ENCODE data around the gene NPAS2.

Gene NPAS2

DNA sequence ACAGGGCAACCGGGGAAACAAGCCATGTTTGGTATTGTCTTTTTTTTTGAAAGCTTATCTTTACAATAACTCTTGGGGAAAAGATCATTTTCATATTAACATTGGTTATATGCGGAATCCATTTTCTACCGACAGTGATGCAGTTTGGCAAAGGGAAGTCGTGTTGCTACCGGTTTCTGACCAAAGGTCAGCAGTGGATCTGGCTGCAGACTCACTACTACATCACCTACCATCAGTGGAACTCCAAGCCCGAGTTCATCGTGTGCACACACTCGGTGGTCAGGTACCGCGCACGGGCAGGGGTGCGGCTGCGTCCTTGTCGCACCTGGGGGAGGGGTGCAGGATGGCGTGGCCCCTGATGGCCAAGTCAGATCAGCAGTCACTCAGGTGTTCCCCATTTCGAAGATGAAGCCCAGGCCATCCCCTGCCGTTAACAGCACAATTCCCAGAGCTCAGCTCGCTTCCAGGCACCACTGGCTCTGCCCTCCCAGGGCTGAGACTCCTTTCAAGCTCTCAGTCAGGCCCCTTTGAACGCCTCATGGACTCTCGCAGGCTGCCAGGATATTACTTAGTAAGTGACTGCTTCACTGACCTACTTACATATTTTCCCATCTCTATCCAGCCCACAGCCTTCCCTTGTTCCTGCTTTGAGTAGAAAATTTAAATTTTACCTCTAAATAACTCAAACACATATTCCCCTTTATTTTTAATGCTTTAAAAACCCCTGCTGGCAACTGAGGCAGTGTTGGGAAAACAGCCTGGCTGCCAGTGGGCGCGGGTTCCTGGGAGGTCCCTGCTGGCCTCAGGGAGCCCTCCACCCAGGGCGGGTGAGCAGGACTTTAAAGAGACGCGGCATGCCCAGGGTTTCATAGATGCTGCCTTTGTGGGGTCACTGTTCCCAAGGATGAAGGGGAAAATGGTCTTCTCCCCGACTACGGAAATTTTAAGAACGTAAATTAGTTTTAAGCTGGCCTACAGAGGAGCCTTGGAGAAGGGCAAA lies 148.5 kb downstream of the NPAS2 start:
- DNase-seq (ENCODE audit: low read depth in 2 of 2), result no peak

DNA sequence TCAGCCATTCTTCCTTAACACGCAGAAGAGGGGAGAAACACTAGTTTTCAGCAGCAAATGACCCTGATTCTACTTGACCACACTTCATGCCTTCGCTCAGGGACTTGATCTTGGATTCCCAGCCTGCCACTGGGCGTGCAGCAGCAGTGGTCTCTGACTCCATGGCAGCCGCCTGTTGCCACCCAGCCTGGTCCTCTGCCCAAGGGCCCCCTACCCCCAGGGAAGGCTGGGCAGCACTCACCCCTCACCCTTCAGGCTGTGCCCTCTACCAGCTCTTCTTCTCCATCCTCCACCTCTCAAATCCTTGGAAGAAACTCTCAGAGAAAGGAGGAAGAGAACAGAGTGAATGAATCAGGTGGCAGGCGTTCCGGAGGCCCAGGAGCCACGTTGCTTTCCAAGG lies 150.1 kb downstream of the NPAS2 start:
- no peak for DNase-seq (ENCODE audit: low read depth in 2 of 2)

DNA sequence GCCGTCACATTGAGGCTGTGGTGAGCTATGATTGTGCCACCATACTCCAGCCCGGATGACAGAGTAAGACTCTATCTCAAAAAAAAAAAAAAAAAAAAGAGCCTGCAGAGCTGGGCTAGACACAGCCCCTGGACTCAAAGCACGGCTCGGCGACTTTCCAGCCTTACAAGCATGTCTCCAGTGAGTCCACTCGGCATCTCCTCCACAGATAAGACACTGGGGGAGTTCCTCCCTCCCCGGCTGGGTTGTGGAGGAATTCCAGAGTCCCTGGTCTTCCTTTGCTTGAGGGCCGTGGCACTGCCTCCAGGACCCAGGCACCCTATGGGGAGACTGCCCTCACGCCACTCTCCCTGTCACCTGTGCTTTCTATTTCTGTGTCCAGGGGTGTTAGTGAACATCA lies 151.3 kb downstream of the NPAS2 start:
- DNase-seq (ENCODE audit: low read depth in 2 of 2), result no peak

DNA sequence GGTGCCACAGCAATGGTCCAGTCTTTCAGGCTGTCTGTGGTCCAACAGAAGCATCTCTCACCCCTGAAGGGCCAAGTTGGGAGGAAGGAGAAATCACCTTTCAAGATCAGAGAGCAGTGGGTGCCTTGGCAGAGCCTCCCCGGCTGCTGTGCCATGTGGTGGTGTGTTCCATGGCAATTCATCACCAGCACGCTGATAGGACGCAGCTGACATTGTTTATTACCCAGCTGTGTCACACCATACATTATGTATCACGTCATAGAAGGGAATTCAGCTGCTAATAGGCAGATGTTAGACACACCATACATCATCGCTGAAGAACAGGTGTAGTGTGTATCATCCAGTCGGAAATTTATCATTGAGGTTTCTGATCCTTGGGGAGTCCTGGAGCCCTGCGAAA lies 152.5 kb downstream of the NPAS2 start:
- no peak for DNase-seq (ENCODE audit: low read depth in 2 of 2)

DNA sequence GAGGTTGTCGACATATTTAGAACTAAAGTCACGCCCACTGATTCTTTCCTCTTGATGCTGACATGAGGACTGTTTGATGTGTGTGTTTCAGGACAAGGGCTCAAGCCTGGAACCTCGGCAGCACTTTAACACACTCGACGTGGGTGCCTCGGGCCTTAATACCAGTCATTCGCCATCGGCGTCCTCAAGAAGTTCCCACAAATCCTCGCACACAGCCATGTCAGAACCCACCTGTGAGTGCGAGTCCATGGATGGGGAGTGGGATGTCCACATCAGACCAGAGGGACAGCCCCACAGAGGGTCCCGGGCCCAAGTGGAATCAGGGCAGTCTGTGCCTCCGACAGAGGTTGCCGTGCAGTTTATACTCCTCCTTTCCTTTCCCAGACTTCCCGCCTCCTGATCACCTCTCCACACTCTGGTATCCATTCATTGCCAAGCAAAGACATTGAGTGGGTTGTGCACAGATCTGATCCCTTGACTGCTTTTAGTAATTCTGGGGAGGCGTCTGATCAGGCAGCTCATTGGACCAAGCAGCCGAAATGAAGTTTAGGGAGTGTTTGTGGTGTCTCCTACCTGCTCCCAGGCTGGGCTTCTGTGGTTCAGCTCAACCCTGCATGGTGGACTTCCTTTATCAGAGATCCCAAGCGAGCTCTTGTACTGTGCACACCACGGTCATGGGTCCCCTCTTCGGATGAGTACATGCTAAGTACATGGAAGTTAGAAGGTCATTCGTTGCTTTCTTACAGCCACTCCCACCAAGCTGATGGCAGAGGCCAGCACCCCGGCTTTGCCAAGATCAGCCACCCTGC lies 155.0 kb downstream of the NPAS2 start:
- no peak for DNase-seq (ENCODE audit: low read depth in 2 of 2)

DNA sequence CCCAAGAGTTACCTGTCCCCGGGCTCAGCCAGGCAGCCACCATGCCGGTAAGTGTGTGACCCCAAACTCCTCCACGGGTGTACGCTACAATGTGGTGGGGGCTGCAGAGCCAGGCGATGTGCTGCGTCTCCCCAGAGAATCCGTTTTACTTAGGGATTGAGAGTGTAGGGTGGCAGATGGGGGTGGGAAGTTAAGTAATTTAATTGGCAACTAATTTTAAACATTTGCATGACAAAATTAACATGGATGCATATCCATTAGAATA lies 155.5 kb downstream of the NPAS2 start:
- no peak for DNase-seq (ENCODE audit: low read depth in 2 of 2)

DNA sequence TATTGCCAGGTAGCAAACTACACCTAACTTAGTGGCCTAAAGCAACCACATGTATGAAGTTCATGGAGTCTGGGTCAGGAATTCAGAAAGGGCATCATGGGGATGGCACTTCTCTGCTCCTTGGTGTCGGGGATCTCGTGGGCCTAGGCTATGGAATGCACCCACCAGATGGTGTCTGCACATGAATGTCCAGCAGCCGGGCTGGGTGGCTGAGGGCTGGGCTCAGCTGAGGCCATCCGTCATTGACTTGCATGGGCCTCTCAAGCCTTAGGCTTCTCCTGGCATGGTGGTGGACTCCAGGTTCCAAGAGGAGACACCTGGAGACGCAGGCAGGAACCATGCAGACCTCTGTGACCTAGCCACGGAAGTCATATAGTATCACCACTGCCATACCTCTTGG lies 156.1 kb downstream of the NPAS2 start:
- no peak for DNase-seq (ENCODE audit: low read depth in 2 of 2)

DNA sequence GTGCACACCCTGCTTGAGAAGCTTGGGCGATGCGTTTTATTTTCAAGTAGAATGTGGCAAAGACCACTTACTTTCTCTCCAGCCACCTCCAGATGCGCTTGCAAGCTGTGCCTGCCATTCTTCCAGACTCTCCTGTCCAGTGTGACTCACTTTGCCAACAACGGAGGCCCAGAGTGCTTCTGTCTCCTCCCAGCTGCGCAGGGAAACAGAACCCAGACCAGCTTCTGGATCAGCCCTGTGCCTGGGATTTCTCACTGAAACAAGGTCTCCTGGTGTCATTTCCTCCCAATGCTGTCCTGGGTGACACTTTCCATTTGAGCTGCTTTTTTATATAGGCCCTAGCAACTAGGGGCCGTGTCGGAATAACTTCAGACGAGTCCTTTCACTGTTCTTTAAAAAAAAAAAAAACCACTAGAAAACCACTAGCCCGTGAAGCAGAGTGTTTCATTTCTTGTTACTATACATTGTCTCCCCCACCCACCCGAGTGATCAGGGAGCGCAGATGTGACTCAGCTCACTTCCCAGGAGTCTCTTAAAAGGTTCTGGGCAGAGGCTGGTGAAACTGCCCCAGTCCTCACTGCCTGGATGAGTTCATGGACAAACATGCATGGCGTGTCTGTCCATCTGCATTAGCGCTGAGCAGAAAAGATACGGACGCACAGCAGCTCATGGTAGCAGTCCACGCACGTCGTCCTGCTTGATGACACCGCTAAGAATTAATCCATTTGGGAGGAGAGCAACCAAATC lies 156.9 kb downstream of the NPAS2 start:
- no peak for DNase-seq (ENCODE audit: low read depth in 2 of 2)

DNA sequence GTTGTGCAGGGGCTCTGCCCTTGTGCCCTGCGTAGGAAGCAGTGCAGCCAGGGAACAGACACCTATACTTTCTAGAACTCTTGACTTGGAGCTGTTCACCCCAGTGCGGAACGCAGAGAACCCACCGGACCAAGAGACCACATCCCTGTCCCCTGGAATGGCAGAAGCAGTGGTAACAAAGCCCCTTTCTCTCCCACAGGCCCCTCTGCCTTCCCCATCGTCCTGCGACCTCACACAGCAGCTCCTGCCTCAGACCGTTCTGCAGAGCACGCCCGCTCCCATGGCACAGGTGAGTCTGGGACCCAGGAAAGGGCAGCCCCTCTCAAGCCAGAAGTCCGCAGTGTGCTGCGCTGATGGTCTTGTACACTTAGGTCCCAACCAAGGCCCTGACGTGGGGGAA lies 157.6 kb downstream of the NPAS2 start:
- no peak for DNase-seq (ENCODE audit: low read depth in 2 of 2)

DNA sequence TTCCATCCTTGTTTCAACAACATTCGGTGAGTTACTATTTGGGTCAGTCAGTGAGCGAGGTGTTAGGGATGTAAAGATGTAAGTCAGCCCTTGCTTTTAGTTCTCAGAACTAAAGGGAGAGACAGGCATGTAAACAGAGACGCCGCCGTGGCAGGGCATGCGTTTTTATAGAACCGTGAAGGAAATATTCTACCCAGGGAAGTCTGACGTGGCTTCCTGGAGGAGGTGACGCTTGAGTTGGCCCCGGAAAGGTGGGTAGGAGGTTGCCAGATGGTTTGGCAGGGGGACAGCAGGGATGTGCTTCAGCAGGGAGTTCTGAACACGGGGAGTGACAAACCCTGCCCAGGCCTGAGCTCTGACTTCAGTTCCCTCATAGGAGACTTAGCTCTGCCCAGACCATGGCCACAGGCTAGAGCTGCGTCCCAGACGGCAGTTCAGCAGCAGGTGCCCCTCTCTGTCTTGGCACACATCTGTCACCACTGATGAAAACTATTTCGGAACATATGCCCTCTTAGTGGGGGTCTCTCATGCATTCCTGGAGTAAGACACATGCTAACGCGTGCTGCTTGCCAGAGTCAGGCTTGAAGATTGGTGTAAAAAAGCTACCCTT lies 158.7 kb downstream of the NPAS2 start:
- DNase-seq (ENCODE audit: low read depth in 2 of 2), result no peak

DNA sequence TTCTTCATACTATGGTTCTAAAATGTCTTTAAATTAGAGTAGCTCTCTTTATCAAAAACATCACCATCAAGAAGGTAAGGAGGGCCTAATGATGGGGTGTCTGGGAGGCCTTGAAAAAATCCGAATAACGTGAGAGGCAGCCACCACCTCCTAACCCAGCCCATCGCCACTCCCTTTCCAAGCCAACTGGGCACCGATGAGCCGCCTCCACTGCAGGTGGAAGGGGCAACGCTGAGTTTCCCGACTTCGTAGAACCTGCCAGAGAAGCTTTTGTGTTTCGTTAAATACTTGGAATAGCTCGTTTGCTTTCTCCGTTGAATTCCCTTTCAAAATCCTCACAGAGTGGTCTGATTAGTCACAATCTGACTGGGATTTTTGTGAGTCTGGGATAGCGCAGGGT lies 160.1 kb downstream of the NPAS2 start:
- DNase-seq (ENCODE audit: low read depth in 2 of 2), result no peak

DNA sequence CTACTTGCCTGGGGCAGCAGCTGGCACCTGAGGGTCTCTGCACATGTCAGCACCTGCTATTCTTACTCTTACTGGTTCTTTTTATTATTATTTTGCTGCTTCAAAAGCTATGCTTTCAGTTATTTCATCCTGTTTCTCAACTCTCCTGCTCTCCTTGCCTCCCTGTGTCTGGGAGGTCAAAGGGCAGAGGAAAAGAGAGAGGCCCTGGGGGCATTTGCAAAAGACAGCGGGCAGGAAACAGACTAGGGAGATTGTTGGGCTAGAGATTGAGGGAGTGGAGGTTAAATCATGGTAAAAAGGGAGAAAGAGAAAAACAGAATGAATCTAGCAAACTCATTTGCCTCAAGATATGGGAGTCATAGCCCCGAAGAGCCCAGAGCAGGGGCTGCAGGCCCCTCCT lies 161.1 kb downstream of the NPAS2 start:
- DNase-seq (ENCODE audit: low read depth in 2 of 2), result no peak

DNA sequence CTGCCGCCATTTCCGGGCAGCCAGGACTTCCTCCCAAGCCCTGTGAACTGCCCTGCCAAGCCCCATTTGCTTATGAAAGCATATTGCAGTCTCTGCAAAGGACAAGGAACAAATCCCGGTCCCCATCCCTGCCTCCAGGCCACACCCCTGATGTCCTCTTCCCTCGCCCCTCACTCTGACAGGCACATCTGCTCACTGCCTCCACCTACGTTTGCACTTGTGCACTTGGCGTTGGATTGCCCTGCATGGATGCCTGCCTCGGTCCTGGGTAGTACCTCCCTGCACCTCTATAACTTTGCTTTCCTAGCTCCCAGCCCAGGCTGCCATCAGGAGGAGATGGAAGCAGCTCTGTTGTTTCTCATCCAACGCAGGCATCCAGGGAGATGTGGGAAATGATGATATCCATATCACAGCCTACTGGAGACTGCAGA lies 162.5 kb downstream of the NPAS2 start:
- DNase-seq (ENCODE audit: low read depth in 2 of 2), result no peak

DNA sequence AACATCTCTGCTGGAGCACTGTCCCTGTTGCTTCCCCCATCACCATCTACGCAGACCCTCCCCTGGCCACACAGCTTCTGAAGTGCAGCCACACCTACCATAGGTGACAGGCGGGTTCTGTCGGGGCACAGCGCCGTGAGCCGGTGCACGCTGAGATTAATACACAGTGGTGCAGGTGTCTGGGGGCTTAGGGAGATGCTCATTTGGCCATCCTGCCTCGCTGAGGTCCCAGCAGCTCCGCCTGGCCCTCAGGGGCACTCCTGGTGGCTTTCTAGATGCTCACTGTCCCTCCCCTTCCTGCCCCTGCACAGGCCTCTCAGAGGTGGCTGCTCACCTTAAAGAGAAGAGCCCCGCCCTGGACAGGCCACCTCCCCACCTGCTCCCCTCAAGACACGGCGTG lies 163.3 kb downstream of the NPAS2 start:
- DNase-seq (ENCODE audit: low read depth in 2 of 2), result no peak

DNA sequence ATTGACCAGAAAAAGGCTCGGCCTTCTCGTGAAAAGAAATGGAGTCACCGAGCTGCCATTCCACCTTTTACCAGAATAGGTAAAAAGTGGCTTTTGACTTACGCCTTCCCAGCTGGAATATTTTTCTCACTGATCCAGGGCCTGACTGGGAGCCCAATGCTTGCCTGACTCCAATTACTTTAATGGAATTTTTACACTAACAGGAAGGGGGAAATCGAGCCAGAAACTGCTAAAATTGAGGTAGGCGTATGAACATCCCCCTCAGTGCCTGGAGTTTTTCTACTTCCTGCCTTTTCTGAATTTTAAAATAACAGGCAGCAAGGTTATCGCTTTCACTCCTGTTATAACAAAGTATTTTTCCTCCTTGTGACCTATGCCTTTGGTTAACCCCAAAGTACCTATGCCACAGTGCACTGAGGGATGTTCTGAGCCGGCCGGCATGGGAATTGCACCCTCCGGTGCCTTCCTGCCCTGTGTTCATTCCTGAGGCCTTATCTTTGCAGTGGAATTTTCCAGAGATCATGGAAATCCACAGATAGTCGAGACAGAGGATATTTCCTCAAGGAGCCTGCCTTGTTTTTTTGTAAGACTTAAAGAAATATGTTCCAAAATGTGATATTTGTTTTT lies 163.9 kb downstream of the NPAS2 start:
- DNase-seq (ENCODE audit: low read depth in 2 of 2), result no peak

DNA sequence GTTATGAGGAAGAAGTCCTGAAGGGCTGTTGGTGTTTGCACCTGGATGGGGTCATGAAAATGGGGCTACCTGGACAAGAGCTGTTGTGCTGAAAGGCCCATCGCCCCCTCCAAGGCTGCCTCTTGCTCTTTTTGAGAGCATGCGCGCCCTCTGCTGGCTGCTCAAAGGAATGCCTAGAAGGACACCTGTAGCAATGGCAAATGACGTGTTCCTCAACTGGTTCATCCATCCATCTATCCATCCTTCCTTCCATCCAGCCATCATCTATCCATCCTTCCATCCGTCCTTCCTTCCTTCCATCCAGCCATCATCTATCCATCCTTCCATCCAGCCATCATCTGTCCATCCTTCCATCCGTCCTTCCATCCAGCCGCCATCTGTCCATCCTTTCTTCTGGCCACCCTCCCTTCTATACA lies 165.0 kb downstream of the NPAS2 start:
- peak; percentile 62 to 64 for DNase-seq (ENCODE audit: low read depth in 2 of 2)

DNA sequence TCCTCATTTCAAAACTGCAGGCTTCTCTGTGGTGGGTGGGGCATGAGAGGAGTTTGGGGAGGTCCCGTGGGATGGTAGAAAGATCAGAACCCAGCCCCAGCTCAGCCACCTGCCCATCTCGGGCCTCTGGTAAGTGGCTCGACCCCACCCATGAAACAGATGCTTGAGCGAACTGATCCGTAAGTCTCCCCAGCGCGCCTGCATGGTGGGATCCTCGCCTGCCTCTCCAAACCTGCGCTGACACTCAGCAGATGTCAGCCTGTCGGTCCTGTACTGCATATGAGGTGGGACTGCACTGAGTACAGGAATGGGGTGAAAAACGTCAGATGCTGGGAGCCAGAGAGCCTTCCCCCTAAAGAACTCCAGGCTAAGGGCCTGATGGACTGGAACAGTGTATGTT lies 166.2 kb downstream of the NPAS2 start:
- DNase-seq (ENCODE audit: low read depth in 2 of 2), result no peak

DNA sequence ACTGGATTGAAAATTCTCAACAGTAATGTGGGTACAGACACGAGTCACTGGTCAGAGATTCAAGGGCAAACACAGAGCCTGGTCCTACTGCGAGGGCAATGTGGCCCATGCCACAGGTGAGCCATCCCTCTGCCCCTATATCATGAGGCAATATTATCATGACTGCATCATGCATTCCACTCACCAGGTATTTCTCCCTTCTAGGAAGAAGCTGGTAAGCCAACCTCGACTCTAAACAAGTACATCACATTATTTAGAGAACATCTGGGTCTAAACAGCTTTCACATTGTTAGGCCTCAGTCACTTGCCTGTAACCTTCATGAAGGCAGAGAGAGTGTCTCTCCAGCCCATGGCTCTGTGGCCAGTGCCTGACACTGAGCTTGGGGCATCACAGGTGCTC lies 167.6 kb downstream of the NPAS2 start:
- no peak for DNase-seq (ENCODE audit: low read depth in 2 of 2)

DNA sequence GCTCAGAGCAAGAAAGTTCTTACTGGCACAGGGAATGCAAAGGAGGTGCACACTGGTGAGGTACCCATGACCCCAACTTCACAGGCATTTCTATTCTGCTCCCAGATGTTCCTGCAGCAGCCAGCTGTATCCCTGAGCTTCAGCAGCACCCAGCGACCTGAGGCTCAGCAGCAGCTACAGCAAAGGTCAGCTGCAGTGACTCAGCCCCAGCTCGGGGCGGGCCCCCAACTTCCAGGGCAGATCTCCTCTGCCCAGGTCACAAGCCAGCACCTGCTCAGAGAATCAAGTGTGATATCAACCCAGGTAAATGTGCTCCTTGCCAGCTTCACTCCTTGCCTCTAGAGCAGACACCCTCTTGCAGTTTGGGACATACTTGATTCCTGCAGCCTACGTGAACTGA lies 168.0 kb downstream of the NPAS2 start:
- no peak for DNase-seq (ENCODE audit: low read depth in 2 of 2)

DNA sequence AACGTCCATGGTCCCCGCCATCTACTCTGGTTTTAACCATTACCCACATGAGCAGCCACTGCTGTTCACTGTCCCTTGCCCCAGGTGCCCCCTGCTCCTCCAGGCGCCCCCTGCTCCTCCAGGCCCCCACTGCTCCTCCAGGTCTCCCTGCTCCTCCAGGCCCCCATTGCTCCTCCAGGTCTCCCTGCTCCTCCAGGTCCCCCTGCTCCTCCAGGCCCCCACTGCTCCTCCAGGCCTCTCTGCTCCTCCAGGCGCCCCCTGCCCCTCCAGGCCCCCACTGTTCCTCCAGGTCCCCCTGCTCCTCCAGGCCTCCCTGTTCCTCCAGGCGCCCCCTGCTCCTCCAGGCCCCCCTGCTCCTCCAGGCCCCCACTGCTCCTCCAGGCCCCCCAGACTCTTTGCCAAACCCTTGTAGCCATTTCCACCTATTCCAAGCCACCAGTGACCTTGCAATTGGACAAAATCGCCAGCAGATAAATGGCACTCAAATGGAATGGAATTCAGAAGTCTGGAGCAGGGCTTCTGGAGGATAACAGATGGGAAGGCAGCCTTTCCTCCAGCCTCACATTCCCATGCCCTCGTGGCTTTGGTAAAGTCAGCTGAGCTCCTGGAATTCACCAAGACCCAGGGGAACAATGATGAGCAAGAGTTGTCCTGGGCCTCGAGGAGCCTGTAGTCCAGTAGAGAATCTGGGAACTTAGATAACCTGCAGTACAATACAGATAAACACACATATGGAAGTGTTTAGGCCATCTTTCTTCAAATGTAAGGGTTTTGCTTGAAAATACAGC lies 168.9 kb downstream of the NPAS2 start:
- DNase-seq (ENCODE audit: low read depth in 2 of 2), result no peak

DNA sequence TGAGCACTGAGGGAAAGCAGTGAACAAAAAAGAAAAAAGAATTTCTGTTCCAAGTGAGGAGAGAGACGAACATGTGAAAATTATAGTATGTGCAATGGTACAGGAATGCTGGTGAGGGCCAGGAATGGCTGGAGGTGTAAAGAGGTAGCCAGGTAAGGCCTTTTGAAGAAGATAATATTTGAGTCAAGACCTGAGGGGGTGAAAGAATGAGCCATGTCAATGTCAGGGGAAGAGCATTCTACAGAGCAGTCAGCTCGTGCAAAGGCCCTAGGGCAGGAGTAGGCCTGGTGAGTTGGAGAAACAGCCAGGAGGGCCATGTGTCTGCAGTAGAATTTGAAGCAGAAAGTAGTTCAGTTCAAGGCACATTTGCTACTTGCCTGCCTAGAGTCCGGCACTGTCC lies 169.7 kb downstream of the NPAS2 start:
- DNase-seq (ENCODE audit: low read depth in 2 of 2), result no peak

All from stimulated activated CD4-positive, alpha-beta T cell treated with anti-CD3 and anti-CD28 coated beads, Interleukin-15, amount 100 ng/mL, for 48 hours (primary cell).